Glomerular endothelial cell (primary cell): Measurements from ENCODE around the gene SYNGR1. TPM values are rescaled to one million over a fixed set of nuclear protein-coding genes. Genes with fewer than 3 reads are reported as not detected.

ENCODE experiments used
- DNase-seq: peaks from one replicate; pipeline ENCODE4 v3.0.0-alpha.2; 2011; ENCODE audit warnings: low read depth, low spot score; ENCODE audit errors: extremely low read depth
- total RNA-seq: library from RNA; depleted of rRNA; stranded (reverse); fragments of >200 nt; gene quantifications from 2 replicates; pipeline ENCODE4 v1.2.3, GENCODE V29; 2015

SYNGR1 gene
- total RNA-seq, 1 donor from 2014 or later: 3.3 TPM

- no peak for DNase-seq
Observed at GRCh38 chr22:39426380-39427043, 76.7 kb downstream of the SYNGR1 start.

DNA sequence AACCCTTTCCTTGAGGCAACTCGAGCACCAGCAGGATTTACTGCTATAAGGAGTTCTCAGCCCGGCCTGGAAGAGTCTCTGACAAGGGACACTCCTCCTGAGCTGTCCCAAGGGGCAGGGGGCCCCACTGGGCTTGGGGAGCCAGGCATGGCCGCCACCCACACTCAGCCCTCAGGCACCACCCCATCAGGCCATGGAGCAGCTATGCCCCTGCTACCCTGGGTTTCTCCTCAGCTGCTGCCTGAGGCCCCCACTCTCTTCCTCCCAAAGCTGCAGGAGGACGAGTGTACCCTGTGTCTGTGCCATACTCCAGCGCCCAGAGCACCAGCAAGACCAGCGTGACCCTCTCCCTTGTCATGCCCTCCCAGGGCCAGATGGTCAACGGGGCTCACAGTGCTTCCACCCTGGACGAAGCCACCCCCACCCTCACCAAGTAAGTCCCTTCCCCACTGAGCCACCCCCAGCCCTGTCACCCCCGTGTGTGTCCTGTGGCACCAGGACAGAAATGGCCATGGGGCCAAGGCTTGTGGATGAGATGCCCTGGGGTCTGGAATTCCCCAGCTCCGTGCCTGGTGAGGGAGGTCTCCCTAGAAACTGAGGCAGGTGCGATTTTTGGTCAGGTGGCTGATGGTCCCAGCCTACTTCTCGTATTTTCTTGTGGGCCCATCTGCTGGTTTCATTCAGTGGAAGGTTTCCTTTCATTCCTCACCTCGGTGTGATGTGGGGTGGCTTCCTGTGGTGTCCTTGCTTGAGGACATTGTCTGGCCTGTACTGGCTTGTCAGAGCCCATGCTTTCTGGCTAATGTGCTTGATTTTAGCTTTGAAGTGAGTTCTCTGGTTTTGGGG is 78.2 kb downstream of the SYNGR1 start:
- no peak for DNase-seq

DNA sequence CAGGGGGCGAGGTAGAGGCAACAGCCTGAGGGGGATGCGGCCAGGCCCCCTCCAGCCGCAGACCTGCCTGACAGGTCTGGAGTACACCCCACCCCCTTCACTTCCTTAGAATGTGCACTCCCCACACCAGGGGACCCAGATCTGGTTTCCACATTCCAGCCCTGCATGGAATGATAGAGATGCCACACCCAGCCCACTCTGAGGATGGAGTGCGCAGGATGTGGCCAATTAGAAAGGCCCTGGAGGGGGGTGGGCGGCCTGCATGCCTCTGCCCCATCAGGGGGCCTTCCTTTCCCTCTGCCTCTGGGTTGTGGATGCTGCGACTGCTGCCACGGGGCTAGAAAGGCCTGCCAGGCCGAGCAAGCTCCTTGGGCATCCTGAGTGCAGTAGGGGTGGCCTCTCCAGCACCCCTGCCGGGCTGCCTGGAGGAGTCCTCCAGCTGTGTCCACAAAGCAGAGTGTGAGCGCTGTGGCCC is 78.8 kb downstream of the SYNGR1 start:
- DNase-seq: no peak

GRCh38 chr22:39429186-39429585 is 79.4 kb downstream of the SYNGR1 start:
- DNase-seq: no peak

- DNase-seq: no peak
Observed at GRCh38 chr22:39429916-39430575, 80.3 kb downstream of the SYNGR1 start.

- DNase-seq: no peak
Observed at GRCh38 chr22:39430576-39431150, 80.9 kb downstream of the SYNGR1 start.

GRCh38 chr22:39431216-39431801 is 81.5 kb downstream of the SYNGR1 start:
- no peak for DNase-seq

- DNase-seq: peak; percentile 25
Observed at GRCh38 chr22:39431821-39432251, 82.0 kb downstream of the SYNGR1 start.

GRCh38 chr22:39432361-39432811 is 82.6 kb downstream of the SYNGR1 start:
- no peak for DNase-seq

GRCh38 chr22:39433476-39434242 is 83.9 kb downstream of the SYNGR1 start:
- DNase-seq: no peak

DNA sequence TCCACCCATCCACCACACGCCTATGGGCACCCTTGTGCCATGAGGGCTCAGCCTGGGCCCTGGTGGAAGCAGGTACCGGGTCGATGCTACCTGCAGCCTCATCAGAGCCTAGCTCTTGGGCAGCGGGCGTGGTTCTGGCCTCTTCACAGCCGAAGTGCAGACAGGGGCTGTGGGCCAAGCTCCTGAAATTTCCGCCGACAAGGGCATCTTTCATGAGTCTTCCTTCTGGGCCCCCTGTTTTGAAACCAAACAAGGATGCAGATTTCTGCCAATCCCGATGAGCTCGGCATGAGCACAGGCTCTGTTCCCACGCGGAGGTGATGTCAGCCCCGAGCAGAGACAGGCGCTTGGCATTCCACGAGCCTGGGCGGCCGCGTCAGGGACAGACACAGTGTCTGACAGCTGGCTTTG is 84.5 kb downstream of the SYNGR1 start:
- DNase-seq: no peak

DNA sequence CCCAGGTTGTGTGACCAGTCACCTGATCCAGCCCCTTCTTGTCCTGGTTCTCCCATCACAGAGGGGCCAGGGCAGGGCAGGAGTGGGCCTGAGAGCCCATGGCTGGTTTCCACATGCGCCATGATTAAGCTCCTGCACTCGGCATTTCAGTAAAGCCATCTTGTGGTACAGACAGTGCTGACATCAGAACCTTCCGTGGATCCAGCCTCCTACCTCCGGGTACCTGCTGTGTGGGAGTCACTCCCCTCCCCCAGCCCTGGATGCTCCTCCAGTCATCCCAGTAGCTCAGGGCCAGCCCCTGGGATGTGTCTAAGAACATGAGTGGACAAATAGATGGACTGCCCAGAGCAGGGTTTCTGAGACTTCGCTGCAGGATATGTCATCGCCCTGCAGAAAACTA is 84.9 kb downstream of the SYNGR1 start:
- DNase-seq: no peak

Other genes with a start within 250 kb of the SYNGR1 start
- gene CBX7, start 197.3 kb upstream of the SYNGR1 start, total RNA-seq: 2.0 and 14.5 TPM in 2 replicates
- 132 and 333 TPM in 2 replicates for gene PDGFB, start 105.0 kb upstream of the SYNGR1 start, total RNA-seq
- 1,628 and 2,151 TPM in 2 replicates for gene RPL3, start 30.4 kb upstream of the SYNGR1 start, total RNA-seq
- gene TAB1, start 49.8 kb downstream of the SYNGR1 start, total RNA-seq: 11.5 and 15.8 TPM in 2 replicates
- 0.05 and 0.12 TPM in 2 replicates for gene MGAT3, start 107.0 kb downstream of the SYNGR1 start, total RNA-seq
- gene MIEF1, start 152.3 kb downstream of the SYNGR1 start, total RNA-seq: 20.3 and 33.3 TPM in 2 replicates
- gene ATF4, start 170.6 kb downstream of the SYNGR1 start, total RNA-seq: 169 and 207 TPM in 2 replicates
- 85.1 and 103 TPM in 2 replicates for gene RPS19BP1, start 182.8 kb downstream of the SYNGR1 start, total RNA-seq
- gene CACNA1I, start 220.8 kb downstream of the SYNGR1 start, total RNA-seq: not detected in 2 replicates